Middle frontal gyrus (tissue), 1 donor: ENCODE data around the gene SRSF6.
"Not testable (repeated sequence)": the region's sequence is repeated elsewhere in the genome, so short reads cannot be mapped to it uniquely, and the experiment has no call there.

Source experiments
- DNase-seq: peaks from one replicate; pipeline ENCODE4 v3.0.0-alpha.2; 2015; ENCODE audit warnings: low spot score; ENCODE audit errors: extremely low spot score

The SRSF6 gene

DNA sequence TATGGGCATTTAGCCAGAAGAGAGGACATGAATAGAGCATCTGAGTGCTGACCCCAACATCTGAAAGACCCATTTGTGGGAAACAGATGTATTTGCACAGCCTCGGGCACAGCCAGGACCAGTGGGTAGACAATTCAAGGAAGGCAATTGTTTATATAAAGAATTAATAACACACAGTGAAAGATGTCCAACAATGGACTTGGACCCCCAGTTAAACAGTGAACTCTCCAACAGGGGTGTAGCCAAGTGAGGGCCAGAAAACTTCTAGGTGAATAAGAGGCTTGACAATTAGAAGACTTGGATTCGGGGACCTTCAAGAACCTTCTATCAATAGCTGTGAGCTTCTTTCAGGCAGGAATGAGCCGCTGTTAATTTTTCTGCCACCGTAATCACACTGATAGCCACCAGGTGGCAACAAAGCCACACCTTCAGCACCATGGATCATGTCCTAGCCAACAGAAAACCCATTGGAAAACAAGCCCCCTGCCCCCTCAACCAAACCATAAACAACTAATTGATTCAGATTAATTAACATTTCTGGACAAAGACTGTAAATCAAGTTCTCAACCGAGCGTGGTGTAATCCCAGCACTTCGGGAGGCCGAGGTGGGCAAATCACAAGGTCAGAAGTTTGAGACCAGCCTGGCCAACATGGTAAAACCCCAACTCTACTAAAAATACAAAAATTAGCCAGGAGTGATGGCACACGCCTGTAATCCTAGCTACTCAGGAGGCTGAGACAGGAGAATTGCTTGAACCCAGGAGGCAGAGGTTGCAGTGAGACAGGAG lies 8.8 kb upstream of the SRSF6 start:
- no peak for DNase-seq

DNA sequence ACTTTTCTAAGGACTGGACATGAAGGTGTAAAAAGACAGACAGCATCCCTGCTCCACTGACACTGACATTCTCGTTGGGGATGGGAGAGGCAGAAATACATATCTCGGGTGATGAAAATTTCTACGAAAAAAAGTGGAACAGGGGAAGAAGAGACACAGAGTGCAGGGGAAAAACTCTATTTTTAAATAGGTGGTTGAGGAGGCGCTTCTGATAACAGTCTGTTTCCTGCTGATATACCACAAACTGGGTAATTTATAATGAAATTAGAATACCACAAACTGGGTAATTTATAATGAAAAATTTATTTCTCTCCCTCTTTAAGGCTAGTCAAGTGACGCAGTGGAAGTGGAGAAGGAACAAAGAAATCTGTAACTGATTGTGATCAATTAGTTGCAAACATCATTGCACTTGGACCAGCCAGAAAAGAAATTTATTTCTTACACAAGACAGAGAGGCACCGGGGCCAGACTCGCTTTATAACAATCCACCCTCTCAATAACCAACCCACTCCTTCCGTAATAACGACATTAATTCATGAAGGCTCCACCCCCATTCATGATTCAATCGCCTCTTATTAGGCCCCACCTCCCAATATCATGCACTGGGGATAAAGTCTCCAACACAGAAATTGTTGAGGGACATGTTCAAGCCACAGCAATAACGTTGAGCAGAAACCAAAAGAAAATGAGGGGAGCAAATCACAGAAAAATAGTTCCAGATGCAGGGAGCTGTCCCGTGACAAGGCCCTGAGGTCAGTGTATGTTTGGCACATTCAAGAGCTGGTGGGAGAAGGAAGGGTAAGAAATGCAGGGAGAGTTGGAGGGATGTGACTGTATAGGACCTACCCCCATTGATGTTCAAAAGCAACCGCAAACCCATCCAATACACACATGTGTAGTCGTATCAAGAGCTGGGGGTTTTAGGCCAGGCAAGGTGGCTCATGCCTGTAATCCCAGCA lies 6.6 kb upstream of the SRSF6 start:
- DNase-seq: no peak

DNA sequence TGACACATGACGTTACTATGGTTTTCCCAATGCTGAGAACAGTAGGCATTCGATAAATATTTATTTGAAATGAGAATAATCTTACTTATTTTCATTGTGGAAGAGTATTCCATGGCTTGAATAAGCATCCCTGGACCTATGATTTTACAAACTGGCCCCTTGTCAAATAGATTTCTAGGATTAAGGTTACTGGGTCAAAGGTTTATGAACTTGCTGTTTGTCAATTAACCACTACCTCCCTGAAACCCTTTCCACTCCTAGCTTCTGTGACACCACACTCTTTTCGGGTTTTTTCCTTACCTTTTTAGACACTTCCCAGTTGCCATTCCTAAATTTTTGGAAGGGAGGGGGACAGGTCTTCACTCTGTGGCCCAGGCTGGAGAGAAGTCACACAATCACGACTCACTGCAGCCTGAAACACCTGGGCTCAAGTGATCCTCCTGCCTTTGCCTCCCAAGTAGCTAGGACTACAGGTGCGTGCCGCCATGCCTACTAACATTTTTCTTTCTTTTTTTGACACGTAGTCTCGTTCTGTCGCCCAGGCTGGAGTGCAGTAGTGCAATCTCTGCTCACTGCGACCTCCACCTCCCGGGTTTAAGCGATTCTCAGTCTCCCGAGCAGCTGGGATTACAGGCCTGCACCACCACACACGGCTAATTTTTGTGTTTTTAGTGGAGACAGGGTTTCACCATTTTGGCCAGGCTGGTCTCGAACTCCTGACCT lies 5.1 kb upstream of the SRSF6 start:
- DNase-seq: no peak

GRCh38 chr20:43456252-43456651 lies 1.4 kb upstream of the SRSF6 start:
- DNase-seq: not testable (repeated sequence)

GRCh38 chr20:43456809-43457639 lies 672 bp upstream of the SRSF6 start:
- peak; percentile 83 for DNase-seq

GRCh38 chr20:43458422-43458924 lies 777 bp downstream of the SRSF6 start:
- no peak for DNase-seq

DNA sequence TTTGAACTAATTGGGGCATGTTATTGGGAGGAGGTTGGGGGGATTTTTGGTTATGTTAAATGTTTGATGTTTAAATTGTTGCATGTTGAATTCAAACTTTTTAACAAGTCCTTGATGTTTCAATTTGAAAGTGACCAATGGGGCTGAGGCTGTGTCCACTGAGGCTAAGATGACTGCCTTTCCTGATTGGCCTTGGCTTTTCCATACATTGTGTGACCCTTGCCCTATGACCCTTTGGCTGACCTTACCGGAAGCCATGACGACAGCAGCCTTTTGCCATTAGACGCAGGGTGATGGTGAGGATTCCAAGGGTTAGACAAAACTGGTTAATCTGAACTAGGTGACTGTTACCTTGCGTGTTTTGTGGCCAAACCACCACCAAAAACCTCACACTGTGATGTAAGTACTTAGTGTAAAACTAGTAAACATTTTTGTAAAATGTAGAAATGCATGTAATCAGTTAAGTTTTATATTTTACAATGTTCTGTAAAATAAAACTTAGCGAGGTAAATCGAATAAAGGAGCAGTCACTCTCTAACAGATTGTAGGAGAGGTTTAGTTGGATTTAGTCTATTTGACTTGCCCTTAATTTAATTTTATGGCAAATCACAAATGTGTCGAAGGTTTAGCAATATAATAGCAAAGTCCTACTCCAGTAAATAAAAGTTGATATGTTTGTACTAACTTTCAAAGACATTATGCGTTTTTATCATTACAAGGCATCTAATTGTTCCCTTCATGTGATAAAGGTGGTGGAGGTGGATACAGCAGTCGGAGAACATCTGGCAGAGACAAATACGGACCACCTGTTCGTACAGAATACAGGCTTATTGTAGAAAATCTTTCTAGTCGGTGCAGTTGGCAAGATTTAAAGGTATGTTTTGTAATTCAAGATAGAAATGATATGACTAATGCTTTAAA lies 1.6 kb downstream of the SRSF6 start:
- no peak for DNase-seq

- no peak for DNase-seq
These were observed 2.6 kb downstream of the SRSF6 start for GRCh38 chr20:43460172-43460829.

- no peak for DNase-seq
These were observed 3.1 kb downstream of the SRSF6 start for GRCh38 chr20:43460830-43461200.

DNA sequence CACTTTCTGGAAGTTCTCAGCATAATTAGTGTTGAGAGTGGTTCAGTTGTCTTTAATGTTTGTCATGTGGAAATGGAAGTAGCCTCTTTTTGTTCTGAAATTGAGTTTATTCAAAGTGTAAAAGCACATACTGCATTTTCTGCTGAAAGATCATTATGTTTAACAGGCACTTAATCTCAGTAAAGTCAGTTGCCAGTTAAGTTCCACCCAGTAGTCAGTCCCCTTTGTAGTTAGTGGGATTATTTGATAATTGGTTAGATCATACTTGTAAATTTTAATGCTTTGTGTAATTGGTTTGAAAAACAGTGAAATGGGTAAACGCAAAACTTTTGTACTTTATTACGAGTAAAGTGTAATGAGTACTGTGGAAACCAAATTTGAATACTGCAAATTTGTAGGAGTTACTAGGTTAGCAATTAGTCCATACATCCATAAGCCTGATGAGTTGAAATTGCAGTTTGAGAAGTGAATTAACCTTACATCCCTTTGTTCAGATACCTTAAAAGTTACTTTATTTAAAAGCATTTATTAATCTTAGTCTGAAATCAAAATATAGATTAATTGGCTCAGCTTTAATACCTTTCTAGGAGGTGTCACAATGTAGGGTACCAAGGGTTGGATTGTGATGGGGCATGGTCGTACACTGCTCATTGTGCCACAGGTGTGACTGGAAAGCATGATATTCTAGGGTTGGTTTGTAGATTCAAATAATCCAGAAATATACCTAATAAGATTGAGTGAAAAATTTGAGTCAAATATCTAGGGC lies 4.4 kb downstream of the SRSF6 start:
- DNase-seq: no peak

DNA sequence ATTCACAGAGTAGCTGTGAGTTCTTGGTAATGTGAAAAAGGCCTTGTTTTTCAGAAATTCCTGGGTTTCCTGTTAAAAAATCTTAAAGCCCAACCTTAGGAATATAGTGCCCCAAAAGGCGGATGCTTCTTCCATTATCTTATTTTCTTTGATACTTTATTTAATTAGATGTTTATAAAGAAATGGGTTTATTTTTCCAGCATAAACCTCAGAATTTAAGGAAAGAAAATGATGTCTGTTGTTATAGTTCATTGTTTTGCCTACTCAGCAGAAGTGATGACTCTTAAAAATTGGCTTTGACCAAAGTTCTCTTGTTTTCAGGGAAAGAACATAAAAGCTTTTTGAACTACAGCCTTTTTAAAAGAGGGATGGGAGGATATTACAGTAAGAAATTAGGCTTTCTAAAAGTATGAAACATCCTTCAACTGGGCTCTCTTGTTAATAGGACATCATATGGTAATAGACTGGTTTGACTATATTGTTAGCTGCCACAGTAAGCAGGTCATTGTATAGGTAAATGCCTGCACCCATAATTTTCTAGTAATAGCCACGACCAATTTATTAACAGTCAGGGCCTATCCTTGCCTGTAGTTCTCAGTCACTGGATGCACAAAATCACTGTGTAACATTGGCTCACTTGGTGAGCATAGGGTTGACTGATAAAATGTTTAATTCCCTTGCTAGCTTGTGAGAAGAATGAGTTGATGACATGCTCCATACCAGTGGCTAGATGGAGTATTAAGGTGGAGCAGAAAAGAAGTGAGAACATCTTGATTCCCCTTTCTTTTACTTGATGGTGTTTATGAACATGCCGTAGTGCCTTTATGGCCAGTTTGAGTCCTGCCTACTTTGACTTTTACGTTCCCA lies 5.2 kb downstream of the SRSF6 start:
- DNase-seq: no peak

DNA sequence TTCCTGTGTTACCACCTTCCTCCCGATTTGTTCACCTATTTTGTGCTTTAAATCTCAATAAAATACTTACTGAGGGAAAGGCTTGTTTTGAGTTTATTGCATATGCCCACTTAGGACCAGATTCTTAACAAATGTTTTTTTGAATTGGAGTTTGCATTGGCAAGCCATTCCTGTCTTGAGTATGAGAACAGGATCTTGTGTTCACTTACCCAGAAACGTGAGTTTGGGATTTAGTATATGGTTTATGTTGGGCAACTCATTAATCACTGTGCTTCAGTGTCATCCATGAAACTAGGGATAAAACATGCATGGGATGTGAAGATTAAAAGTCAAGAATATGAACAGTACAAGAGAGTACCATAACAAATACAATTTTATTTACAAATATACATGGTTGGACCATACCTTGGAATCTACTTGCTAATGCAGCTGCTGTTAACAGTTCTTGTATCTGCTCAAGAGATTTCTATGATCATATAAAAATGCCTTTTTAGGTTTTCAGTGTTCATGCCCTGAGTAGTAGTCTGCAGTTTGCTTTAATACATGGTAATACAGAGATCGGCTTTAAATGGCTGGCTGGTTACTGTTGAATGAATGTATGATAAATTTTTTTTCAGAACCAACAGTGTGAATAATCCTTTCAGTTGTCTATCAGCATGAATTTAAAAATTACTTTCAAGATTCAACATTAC lies 6.0 kb downstream of the SRSF6 start:
- DNase-seq: no peak

- DNase-seq: no peak
These were observed 6.6 kb downstream of the SRSF6 start for GRCh38 chr20:43464219-43464790.

DNA sequence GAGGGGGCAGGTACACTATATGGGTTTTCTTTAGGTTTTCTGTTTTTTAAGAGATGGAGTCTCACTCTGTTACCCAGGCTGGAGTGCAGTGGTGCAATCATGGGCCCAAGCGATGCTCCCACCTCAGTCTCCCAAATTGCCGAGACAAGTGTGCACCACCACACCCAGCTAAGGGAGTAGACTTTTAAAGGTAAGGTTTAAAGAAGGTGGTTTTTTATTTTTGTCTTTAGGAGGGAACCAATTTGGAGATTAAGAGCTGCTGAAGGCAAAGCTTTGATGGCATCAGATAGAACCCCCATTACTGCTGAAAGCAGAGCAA lies 7.9 kb downstream of the SRSF6 start:
- no peak for DNase-seq

GRCh38 chr20:43467589-43467988 lies 9.9 kb downstream of the SRSF6 start:
- no peak for DNase-seq

- DNase-seq: no peak
These were observed 15.1 kb downstream of the SRSF6 start for GRCh38 chr20:43472671-43473380.
